ENCODE data around the gene ABHD16A.

ABHD16A gene

GRCh38 chr6:31659649-31660380 is 43.3 kb downstream of the ABHD16A start:
- no peak for TF ChIP-seq CTCF (IDR thresholded peaks at IDR 0.05; ENCODE audit: borderline replicate concordance, control extremely low read depth, extremely low read depth, insufficient read depth, missing control alignments)
- in situ Hi-C loops (cut with MboI; ENCODE audit: low sequenced_read_pairs, unreplicated experiment) = no loop called here
- DNase-seq (ENCODE audit: low spot score) = no peak

GRCh38 chr6:31658983-31659648 is 44.0 kb downstream of the ABHD16A start:
- in situ Hi-C loops (cut with MboI; ENCODE audit: low sequenced_read_pairs, unreplicated experiment) = no loop called here
- DNase-seq (ENCODE audit: low spot score) = no peak
- no peak for TF ChIP-seq CTCF (IDR thresholded peaks at IDR 0.05; ENCODE audit: borderline replicate concordance, control extremely low read depth, extremely low read depth, insufficient read depth, missing control alignments)

GRCh38 chr6:31658158-31658688 is 44.9 kb downstream of the ABHD16A start:
- DNase-seq (ENCODE audit: low spot score) = no peak
- no peak for TF ChIP-seq CTCF (IDR thresholded peaks at IDR 0.05; ENCODE audit: borderline replicate concordance, control extremely low read depth, extremely low read depth, insufficient read depth, missing control alignments)
- in situ Hi-C loops (cut with MboI; ENCODE audit: low sequenced_read_pairs, unreplicated experiment) = no loop called here

GRCh38 chr6:31657406-31658157 is 45.5 kb downstream of the ABHD16A start:
- no peak for TF ChIP-seq CTCF (IDR thresholded peaks at IDR 0.05; ENCODE audit: borderline replicate concordance, control extremely low read depth, extremely low read depth, insufficient read depth, missing control alignments)
- in situ Hi-C loops (cut with MboI; ENCODE audit: low sequenced_read_pairs, unreplicated experiment) = no loop called here
- no peak for DNase-seq (ENCODE audit: low spot score)

GRCh38 chr6:31655349-31656237 is 47.5 kb downstream of the ABHD16A start, which contains the start of gene APOM:
APOM (plus strand) TSS chr6:31655894; CDS start chr6:31655967, 73 bp downstream.
- no peak for TF ChIP-seq CTCF (IDR thresholded peaks at IDR 0.05; ENCODE audit: borderline replicate concordance, control extremely low read depth, extremely low read depth, insufficient read depth, missing control alignments)
- in situ Hi-C loops (cut with MboI; ENCODE audit: low sequenced_read_pairs, unreplicated experiment) = no loop called here
- DNase-seq (ENCODE audit: low spot score) = no peak
